Thymus (tissue), 11 donors: ENCODE data around the gene SEMA7A. TPM values are rescaled to one million over a fixed set of nuclear protein-coding genes. Genes with fewer than 3 reads are reported as not detected.
"Not testable (repeated sequence)": the region's sequence is repeated elsewhere in the genome, so short reads cannot be mapped to it uniquely, and the experiment has no call there.

Experiments used
- DNase-seq, 9 donors: peaks; one replicate each; pipeline ENCODE4 v3.0.0-alpha.2; 2013; ENCODE audit warnings: low spot score in 9 of 9, low read depth in 6 of 9, missing footprints in 1 of 9
- H3K27ac ChIP-seq, 2 donors: one replicate each; pipeline ENCODE4 v1.5.1; 2013; ENCODE audit warnings: control low read depth in 1 of 2, low read depth in 1 of 2, low read length in 1 of 2, mild to moderate bottlenecking in 1 of 2, moderate library complexity in 1 of 2
- H3K27me3 ChIP-seq, 2 donors: one replicate each; pipeline ENCODE4 v1.5.1; 2013; ENCODE audit warnings: low read length in 1 of 2; ENCODE audit not compliant: control insufficient read depth in 2 of 2, insufficient read depth in 1 of 2
- H3K36me3 ChIP-seq, 2 donors: one replicate each; pipeline ENCODE4 v1.5.1; 2013; ENCODE audit warnings: low read length in 1 of 2, mild to moderate bottlenecking in 1 of 2, moderate library complexity in 1 of 2; ENCODE audit not compliant: control insufficient read depth in 2 of 2, insufficient read depth in 2 of 2
- H3K4me1 ChIP-seq, 2 donors: one replicate each; pipeline ENCODE4 v1.5.1; 2013; ENCODE audit warnings: low read length in 2 of 2; ENCODE audit not compliant: control insufficient read depth in 2 of 2, insufficient read depth in 2 of 2
- H3K4me3 ChIP-seq, 2 donors: one replicate each; pipeline ENCODE4 v1.5.1; 2013; ENCODE audit warnings: low read length in 2 of 2, control low read depth in 1 of 2, mild to moderate bottlenecking in 1 of 2
- H3K9me3 ChIP-seq, 2 donors: one replicate each; pipeline ENCODE4 v1.5.1; 2013; ENCODE audit warnings: low read length in 1 of 2, mild to moderate bottlenecking in 1 of 2; ENCODE audit not compliant: control insufficient read depth in 2 of 2, insufficient read depth in 1 of 2
- WGBS: extraction: QIAGEN DNeasy Blood & Tissue Kit; methylation state at CpG from one replicate; pipeline ENCODE4 v1.1.7; 2013; 5-methylcytosine and 5-hydroxymethylcytosine counted together
- polyA plus RNA-seq: library from polyadenylated mRNA; stranded (reverse); fragments of 200-250 nt; gene quantifications from one replicate; pipeline ENCODE4 v1.2.3, GENCODE V29; 2013
- total RNA-seq: library from RNA; stranded (reverse); fragments of 120-200 nt; gene quantifications from one replicate; pipeline ENCODE4 v1.2.4, GENCODE V29; 2013
- donor health status: healthy.

Gene SEMA7A
- total and polyA plus RNA-seq, 2 donors: 12.3 to 22.0 TPM

GRCh38 chr15:74394090-74394846 lies 39.5 kb downstream of the SEMA7A start:
- H3K9me3 ChIP-seq: peaks cover 0 to 13% of the 10 kb centered on the region in 2 donors
- no peaks in the 10 kb centered on the region for H3K27me3 ChIP-seq
- no peak overlapping the region for H3K4me3 ChIP-seq
- peaks cover 57 to 97% of the 10 kb centered on the region in 2 donors for H3K4me1 ChIP-seq
- WGBS: 96% methylated on average over 11 of the region's 11 CpGs
- no peaks in the 10 kb centered on the region for H3K36me3 ChIP-seq
- peak overlapping the region in 1 of 2 donors; percentile 70 for H3K27ac ChIP-seq
- no peak for DNase-seq

DNA sequence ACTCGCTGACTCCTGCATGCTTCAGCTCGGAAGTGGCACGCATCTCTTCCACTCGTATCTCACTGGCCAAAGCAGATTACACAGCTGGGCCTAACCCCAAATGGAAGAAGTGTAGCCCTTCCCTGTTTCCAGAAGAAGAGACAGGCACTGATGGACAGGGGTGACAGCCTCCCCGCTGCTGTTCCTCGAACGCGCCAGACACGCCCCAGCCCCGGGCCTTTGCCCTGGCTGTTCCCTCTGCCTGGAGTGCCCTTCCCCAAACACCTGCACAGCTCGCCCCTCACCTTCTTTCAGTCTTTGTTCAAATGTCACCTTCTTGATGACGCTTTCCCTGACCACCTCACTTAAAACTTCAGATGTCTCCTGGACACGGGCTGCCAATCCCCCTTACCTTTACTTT lies 40.3 kb downstream of the SEMA7A start:
- no peak for DNase-seq
- 97% methylated on average over 13 of the region's 13 CpGs for WGBS
- Histone ChIP-seq H3K4me1 (peaks cover 58 to 97% of the 10 kb centered on the region in 2 donors), H3K27ac (no peak overlapping the region), H3K4me3 (no peak overlapping the region), H3K36me3 (no peaks in the 10 kb centered on the region), H3K9me3 (peaks cover 0 to 13% of the 10 kb centered on the region in 2 donors), H3K27me3 (no peaks in the 10 kb centered on the region)

DNA sequence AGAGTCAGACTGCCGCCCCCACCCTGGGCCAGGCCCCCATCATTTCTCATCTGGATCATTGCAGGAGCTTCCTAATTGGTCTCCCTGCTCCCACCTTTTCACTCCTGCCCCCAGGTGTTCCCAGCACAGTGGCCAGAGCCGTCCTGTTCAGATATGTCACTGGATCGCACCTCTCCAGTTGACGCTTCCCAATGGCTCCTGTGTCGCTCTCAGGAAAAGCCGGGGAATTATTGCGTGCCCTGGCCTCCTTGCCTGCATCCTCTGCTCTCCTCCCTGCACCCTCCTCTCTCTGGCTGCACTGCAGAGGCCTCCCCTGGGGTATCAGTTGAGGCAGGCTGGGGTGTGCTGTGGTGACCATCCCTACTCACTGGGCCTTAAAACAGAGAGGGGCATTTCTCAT lies 40.9 kb downstream of the SEMA7A start:
- 97% methylated on average over 7 of the region's 7 CpGs for WGBS
- H3K27me3 ChIP-seq: no peaks in the 10 kb centered on the region
- no peak for DNase-seq
- H3K4me3 ChIP-seq: no peak overlapping the region
- peaks cover 58 to 97% of the 10 kb centered on the region in 2 donors for H3K4me1 ChIP-seq
- H3K27ac ChIP-seq: no peak overlapping the region
- H3K9me3 ChIP-seq: peaks cover 0 to 10% of the 10 kb centered on the region in 2 donors
- H3K36me3 ChIP-seq: no peaks in the 10 kb centered on the region

DNA sequence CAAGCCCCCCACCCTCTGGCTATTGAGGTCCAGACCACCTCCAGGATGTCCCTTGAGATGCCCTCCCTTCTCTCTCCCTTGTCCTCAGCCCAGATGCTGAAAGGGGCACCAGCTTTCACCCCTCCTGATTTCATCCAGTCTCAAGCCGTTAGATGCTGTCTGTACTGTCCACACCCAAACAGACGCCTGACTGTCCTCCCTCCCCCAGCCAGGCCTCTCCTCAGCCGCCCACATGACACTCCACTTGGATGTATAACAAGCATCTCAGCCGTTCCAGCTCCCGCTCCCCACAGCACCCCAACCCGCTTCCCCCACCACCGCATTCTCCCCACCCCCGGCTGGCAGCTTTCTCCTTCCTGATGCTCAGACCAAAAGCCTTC lies 41.3 kb downstream of the SEMA7A start:
- H3K9me3 ChIP-seq: peaks cover 0 to 8% of the 10 kb centered on the region in 2 donors
- H3K4me1 ChIP-seq: peaks cover 58 to 97% of the 10 kb centered on the region in 2 donors
- no peaks in the 10 kb centered on the region for H3K36me3 ChIP-seq
- H3K4me3 ChIP-seq: no peak overlapping the region
- no peaks in the 10 kb centered on the region for H3K27me3 ChIP-seq
- no peak overlapping the region for H3K27ac ChIP-seq
- no peak for DNase-seq
- WGBS: 84% methylated on average over 8 of the region's 8 CpGs

DNA sequence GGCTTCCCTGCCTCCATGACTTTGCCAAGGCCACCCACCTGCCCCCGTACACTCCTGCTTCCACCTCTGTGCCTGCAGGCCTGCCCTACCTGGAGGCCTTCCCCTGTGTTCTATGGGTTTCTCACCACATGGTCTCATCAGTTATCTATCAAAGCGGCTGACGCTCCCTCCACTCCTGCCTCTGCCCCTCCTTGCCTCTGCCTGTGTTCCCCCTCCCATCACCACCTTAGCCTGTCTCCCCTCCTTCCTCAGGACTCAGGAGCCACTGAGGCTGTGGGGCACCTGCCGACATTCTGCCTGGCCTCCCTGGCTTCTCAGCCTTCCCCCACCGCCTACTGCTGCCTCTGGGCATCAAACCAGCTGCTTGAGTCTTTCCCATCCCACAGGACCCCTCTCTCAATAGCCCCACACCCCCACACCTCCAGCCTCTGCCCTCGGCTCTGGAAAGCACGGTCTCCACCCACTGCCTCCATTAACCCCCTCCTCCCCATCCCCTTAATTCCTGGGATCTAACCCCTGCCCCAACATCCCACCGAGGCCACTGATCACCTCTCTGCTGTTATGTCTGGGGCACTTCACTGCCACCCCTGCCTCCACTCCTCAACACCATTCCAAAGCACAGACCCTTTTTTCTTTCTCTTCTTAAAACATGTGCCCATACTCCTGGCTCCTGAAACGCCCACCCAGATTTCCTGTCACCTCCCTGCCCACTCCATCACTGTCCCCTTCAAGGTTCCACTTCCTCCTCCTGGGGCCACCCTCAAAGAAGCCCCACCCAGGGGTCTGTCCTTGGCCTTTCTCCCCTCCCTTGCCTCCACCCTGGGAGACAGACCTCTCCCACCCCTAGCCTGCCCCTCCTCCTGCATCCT lies 41.9 kb downstream of the SEMA7A start:
- Histone ChIP-seq H3K4me3 (no peak overlapping the region), H3K27me3 (no peaks in the 10 kb centered on the region), H3K27ac (peak overlapping the region in 1 of 2 donors; percentile 95), H3K36me3 (no peaks in the 10 kb centered on the region), H3K4me1 (peaks cover 58 to 97% of the 10 kb centered on the region in 2 donors), H3K9me3 (peaks cover 0 to 6% of the 10 kb centered on the region in 2 donors)
- DNase-seq: peak in 1 of 9 donors; percentile 31
- WGBS: 79% methylated on average over 9 of the region's 9 CpGs

- no peak overlapping the region for H3K4me3 ChIP-seq
- H3K27ac ChIP-seq: peak overlapping the region in 1 of 2 donors; percentile 95
- H3K27me3 ChIP-seq: no peaks in the 10 kb centered on the region
- 57% methylated on average over 12 of the region's 12 CpGs for WGBS
- peaks cover 61 to 97% of the 10 kb centered on the region in 2 donors for H3K4me1 ChIP-seq
- no peaks in the 10 kb centered on the region for H3K36me3 ChIP-seq
- H3K9me3 ChIP-seq: peaks cover 0 to 6% of the 10 kb centered on the region in 2 donors
- DNase-seq: peak in 1 of 9 donors; percentile 42
Observed at GRCh38 chr15:74390647-74391288, 43.0 kb downstream of the SEMA7A start.

DNA sequence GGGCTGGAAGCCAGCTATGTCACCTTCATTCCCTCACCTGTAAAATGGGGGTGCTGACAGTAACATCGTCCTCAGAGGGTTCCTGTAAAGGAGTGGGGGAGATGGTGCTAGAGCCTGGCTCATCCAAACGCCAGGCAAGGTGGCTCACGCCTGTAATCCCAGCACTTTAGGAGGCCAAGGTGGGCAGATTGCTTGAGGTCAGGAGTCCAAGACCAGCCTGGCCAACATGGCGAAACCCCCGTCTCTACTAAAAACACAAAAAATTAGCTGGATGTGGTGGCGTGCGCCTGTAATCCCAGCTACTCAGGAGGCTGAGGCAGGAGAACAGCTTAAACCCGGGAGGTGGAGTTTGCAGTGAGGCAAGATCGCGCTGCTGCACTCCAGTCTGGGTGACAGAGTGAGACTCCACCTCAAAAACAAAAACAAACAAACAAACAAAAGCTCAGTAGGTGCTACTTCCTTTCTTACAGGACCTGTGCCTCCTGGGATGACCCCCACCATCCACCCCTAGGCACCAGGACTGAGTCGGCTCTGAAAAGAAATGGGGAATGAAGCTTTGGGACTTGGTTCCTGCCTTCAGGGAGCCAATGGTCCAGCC lies 43.6 kb downstream of the SEMA7A start:
- not testable (repeated sequence) for H3K9me3 ChIP-seq, H3K27me3 ChIP-seq, H3K36me3 ChIP-seq, DNase-seq, H3K4me3 ChIP-seq
- peaks cover 67 to 97% of the 10 kb centered on the region in 2 donors for H3K4me1 ChIP-seq
- peak overlapping the region in 1 of 2 donors; percentile 95 for H3K27ac ChIP-seq
- WGBS: 98% methylated on average over 11 of the region's 11 CpGs

- H3K4me1 ChIP-seq: peaks cover 74 to 100% of the 10 kb centered on the region in 2 donors
- peak in 1 of 9 donors; percentile 53 for DNase-seq
- 74% methylated on average over 20 of the region's 20 CpGs for WGBS
Observed at GRCh38 chr15:74389241-74390048, 44.3 kb downstream of the SEMA7A start.

More at GRCh38 chr15:74389241-74390048, 44.3 kb downstream of the SEMA7A start:
- H3K36me3 ChIP-seq: no peaks in the 10 kb centered on the region
- H3K4me3 ChIP-seq: no peak overlapping the region
- peak overlapping the region in 1 of 2 donors; percentile 95 for H3K27ac ChIP-seq
- H3K27me3 ChIP-seq: no peaks in the 10 kb centered on the region
- H3K9me3 ChIP-seq: peaks cover 0 to 6% of the 10 kb centered on the region in 2 donors
